Measurements from ENCODE around the gene AP2A2.

GRCh38 chr11:924406-925157, 1.1 kb upstream of the AP2A2 start:
- TF ChIP-seq CTCF (IDR thresholded peaks at IDR 0.05) (no peak), POLR2AphosphoS5 (IDR thresholded peaks at IDR 0.05) (no peak), POLR2A (IDR thresholded peaks at IDR 0.05) (no peak)

All from breast epithelium (tissue), 3 donors.